Measurements from ENCODE around the gene C2CD4B. TPM values are rescaled to one million over a fixed set of nuclear protein-coding genes. Genes with fewer than 3 reads are reported as not detected.

C2CD4B gene
- total RNA-seq, 1 donor from 2014 or later = 0.09 TPM

- intact Hi-C loops (cut with micrococcal nuclease) = no loop called here
Measured at GRCh38 chr15:62149729-62150128, 15.4 kb downstream of the C2CD4B start.

GRCh38 chr15:62147551-62147950 lies 17.5 kb downstream of the C2CD4B start:
- intact Hi-C loops (cut with micrococcal nuclease) = no loop called here

GRCh38 chr15:62147149-62147548 lies 17.9 kb downstream of the C2CD4B start:
- intact Hi-C loops (cut with micrococcal nuclease) = no loop called here

GRCh38 chr15:62145015-62145735 lies 19.9 kb downstream of the C2CD4B start:
- intact Hi-C loops (cut with micrococcal nuclease) = no loop called here

DNA sequence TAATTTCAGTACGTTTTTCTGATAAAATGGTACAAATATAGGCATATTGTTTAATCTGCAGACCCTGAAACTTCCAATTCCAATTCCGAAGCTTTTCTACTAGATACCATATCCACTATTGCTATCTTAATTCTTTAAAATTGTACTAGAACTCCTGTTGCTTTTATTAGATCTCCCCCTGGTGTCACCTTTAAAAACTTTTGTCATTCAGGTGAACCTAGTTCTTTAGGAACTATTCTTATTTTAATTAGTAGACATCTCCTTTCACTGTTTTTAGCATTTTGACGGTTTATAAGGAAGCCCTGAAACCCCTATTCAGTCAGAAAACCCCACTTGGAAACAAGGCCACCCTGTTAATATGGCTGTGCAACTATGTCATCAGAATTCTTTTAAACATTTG lies 22.3 kb downstream of the C2CD4B start:
- intact Hi-C loops (cut with micrococcal nuclease) = no loop called here

GRCh38 chr15:62141643-62142588 lies 23.2 kb downstream of the C2CD4B start:
- intact Hi-C loops (cut with micrococcal nuclease) = no loop called here

DNA sequence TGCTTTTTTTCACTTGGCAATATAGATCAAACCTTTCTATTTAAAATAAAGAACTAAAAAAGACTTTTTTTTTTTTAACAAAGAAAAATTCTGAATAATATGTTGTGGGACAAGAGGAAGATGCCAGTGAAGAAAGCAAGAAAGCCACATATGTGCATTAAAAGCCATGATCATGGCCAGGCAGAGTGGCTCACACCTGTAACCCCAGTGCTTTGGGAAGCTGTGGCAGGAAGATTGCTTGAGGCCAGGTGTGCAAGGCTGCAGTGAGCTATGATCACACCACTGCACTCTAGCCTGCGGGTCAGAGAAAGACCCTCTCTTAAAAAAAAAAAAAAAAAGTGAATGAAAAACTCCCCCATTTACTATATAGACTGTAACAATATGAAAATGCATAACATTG lies 23.9 kb downstream of the C2CD4B start:
- intact Hi-C loops (cut with micrococcal nuclease) = no loop called here

DNA sequence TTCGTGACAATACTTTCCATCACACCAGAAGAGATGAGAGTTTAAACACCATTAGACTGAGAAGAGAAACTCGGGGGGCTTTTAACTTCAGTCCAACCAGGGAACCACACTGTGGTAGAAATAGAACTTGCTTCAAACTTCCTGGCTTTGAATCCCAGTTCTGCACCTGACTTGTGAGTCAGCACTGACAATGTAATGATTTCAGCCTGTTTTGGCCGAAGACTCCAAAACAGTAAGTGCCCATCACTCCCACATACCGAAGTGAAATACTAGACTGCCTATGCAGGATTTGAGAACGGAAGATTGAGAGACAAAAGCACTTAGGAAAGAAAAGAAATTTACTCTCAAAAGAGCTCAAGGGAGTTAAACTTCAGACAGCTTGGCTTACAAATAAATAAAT lies 27.0 kb downstream of the C2CD4B start:
- intact Hi-C loops (cut with micrococcal nuclease) = no loop called here

- intact Hi-C loops (cut with micrococcal nuclease) = no loop called here
Measured at GRCh38 chr15:62136911-62137865, 27.9 kb downstream of the C2CD4B start.

DNA sequence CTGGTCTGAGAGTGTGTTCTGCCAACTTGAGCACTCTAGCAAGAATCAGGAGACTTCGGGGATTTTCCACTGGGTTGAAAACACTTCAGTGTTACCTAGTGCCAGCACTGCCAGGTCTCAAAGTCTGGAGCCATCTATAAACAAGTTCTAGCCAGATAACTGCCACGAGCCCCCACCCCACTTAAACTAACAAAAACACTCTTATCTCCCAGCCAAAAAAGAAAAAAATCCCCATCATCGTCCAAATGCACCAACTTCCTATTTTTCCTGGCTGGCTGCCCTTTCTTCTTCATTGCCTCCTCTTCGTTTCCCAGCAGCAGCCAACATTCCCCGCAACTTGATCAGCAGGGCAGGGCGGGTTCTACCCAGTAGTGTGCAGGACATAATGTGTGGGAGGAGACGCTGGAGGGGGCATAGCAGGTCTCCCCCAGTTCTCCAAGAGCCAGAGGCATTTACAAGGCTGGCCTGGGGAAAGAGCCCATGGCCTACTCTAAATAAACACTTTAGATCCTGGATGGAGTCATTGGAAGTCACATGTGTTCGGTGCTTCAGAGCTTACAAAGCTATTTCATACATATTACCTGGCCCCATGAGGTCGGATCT lies 29.5 kb downstream of the C2CD4B start:
- intact Hi-C loops (cut with micrococcal nuclease) = no loop called here

DNA sequence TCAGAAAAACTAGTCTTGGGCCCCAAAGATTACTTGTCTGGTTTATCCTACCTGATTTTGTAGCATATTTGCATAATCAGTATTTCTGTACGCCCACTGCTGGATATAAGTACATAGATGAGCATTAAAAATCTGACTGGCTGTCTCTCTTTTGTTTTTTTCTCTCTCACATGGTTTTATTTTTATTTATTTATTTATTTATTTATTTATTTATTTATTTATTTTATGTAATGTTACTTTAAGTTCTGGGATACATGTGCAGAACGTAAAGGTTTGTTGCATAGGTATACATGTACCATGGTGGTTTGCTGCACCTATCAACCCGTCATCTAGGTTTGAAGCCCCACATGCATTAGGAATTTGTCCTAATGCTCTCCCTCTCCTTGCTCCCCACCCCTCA lies 31.9 kb downstream of the C2CD4B start:
- intact Hi-C loops (cut with micrococcal nuclease) = no loop called here

DNA sequence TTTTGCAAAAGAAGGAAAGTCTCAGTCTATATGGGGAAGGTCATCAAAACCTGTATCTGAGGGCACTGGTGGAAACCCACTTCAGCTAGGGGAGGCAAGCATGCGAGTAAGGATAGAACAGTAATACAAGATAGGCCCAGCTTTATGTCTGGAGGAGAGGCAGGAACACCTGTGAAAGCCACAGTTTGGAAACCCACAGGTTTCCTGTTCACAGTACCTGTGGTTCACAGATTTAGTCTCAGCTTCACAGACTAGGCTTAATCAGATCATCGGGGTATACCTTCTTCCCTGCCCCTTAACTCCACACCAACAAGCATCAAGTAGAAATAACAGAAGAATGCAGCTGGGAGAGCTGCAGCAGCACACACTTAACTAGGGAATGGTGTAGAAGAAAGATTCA lies 36.2 kb downstream of the C2CD4B start:
- intact Hi-C loops (cut with micrococcal nuclease) = no loop called here

DNA sequence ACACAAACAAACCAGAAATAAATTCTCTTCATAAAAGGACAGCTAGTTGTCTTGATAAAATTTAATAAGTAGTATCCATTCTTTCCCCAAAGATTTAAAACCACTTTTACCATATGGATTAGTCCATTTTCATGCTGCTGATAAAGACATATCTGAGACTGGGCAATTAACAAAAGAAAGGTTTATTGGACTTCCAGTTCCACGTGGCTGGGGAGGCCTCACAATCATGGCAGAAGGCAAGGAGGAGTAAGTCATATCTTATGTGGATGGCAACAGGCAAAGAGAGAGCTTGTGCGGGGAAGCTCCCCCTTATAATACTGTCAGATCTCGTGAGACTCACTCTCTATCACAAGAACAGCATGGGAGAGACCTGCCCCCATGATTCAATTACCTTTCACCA lies 38.7 kb downstream of the C2CD4B start:
- intact Hi-C loops (cut with micrococcal nuclease) = no loop called here

DNA sequence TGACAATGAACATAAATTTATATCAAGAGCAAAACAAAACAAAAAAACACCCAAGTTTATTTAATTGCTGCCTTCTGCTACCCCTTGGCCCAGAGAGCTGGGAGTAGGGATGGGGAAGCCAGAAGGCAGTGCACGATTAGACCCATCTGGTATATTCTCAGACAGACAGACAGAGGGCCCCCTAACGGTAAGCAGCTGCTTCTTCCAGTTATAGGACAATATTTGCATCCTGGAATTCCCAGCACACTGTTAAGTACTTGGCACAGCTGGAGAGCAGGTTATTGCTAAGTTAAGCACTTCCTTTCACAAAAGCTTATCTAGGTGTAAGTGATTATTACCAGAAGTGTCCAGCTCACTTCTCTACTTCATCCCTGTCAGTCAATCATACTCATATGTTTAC lies 39.3 kb downstream of the C2CD4B start:
- intact Hi-C loops (cut with micrococcal nuclease) = no loop called here

DNA sequence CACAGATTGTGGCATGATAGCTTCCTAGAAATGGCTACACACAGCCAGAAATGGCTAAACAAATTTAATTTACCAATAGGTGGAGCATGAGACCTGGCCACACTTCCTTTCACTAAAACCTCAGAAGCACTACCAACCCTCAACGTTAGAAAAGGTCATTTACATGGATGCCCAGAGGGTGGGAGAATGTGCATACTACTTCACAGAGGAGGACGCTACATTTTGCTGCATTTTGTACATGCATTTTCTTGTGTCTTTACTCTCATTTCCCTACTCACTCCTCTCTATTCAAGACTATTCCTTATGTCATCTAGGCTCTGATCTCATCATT lies 40.1 kb downstream of the C2CD4B start:
- intact Hi-C loops (cut with micrococcal nuclease) = no loop called here

DNA sequence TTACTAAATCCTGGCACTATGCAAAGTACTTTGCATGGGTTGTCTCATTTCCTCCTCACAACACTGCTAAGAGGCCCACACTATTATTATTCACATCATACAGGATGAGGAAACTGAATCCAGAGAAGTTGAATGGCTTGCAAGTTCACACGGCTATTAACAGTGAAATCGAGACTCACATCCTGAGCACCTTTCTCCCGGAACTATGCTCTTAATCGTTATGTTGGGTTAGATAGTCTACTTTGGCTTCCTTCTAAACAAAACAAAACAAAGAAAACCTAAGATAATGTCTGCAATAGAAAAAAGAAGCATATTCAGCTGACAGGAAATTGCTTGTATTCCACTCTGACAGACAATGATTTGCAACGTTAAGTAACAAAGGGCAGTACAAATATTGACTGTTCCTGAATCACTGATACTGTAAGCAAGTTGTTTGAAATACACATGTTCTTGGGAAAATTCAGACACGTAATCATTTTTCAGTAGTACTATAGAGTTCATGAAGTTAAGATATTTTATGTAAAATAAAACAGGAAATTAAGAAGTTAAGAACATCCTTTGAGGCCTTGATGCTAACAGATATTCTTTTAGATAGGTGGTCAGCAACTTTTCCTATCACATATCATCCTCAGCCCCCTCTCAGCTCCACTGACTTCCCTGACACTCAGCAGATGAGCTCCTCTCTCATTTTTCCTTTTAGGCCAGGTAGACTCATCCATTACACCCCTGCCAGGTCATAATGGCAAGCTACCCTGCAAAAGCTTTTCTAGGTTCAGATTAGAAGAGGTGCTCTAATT lies 40.7 kb downstream of the C2CD4B start:
- intact Hi-C loops (cut with micrococcal nuclease) = no loop called here

- intact Hi-C loops (cut with micrococcal nuclease) = no loop called here
Measured at GRCh38 chr15:62122249-62122648, 42.8 kb downstream of the C2CD4B start.

DNA sequence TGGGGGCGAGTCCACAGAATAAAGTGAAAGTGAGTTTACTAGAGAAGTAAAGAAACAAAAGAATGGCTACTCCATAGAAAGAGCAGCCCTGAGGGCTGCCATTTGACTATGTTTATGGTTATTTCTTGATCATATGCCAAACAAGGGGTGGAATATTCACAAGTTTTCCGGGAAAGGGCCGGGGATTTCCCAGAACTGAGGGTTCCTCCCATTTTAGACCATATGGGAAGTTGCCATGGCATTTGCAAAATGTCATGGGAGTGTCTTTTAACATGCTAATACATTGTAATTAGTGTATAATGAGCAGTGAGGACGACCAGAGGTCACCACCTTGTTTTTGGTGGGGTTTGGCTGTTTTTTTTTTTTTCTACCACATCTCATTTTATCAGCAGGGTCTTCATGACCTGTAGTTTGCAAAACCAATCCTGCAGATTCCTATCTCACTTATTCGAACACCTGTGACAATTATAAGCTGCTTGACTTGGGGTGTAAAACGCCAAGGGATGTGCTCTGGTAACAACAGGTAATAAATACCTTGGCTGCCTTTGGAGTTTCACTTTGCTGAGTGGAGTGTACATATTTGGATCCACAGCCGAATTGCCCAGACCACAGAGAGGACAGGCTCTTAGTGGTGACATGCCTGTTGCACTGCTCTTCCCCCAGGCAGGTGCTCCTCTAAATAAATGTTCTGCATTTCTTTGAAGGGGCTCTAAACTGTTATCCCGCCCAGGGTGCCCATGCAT lies 43.6 kb downstream of the C2CD4B start:
- intact Hi-C loops (cut with micrococcal nuclease) = no loop called here

DNA sequence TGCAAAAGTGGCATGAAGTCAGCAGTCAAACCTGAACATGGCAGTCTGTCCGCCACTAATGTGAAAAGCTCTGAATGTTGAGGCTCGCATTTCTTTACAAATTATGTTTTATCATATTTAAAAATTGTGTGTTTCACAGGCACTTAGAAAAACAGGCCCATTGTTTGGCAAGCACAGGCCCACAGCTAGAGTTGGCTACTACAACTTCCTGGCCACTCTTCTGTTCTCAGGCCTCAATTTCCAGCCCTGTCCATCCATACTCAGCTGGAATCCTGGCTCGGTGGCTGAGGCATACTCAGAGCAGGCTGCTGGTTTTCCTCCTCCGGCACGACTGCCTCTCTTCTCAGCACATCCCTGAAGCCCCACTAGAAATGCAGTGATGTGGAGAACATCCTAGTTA lies 44.3 kb downstream of the C2CD4B start:
- intact Hi-C loops (cut with micrococcal nuclease) = no loop called here

DNA sequence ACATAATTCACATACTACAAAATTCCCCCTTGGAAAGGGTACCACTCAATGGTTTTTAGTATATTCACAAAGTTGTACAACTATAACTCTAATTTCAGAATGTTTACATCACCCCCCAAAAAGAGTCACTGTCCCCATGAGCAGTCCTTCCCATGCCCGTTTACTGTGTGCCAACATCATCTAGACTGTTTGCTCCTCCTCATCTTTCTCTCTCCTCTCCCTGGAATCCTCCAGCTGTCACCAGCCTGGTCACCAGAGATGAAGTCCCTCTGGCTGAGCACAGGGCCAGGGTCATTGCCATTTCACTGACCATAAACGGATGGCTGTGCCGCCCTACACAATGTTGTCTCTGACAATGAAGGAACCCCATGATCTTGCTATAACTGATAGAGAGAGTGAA lies 45.2 kb downstream of the C2CD4B start:
- intact Hi-C loops (cut with micrococcal nuclease) = no loop called here
